ENCODE measurements around the gene WDR6.
"Not testable (repeated sequence)": the region's sequence is repeated elsewhere in the genome, so short reads cannot be mapped to it uniquely, and the experiment has no call there.

The WDR6 gene

DNA sequence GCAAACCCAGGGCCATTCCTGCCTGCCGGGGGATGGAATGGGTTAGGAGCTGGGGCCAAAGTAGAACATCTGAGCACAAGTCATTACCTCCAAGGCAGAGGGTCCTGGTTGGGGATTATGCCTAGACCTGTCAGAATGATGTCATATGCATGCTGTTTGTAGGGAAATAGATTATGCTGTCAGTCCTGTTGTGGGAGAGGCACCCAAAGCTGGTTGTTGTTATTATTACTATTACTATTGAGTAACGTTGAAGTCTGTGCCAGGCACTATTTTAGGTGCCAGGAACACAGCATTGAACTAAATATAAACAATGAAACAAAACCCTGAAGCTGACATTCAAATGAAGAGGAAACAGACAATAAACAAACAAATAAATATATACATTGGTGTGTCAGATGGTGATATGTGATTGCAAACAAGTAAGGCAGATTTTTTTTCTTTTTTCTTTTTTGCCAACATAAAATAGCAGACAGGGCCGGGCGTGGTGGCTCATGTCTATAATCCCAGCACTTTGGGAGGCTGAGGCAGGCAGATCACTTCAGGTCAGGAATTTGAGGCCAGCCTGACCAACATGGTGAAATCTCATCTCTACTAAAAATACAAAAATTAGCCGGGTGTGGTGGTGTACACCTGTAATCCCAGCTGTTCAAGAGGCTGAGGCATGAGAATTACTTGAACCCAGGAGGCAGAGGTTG, 15.2 kb upstream of the WDR6 start:
- DNase-seq = no peak

DNA sequence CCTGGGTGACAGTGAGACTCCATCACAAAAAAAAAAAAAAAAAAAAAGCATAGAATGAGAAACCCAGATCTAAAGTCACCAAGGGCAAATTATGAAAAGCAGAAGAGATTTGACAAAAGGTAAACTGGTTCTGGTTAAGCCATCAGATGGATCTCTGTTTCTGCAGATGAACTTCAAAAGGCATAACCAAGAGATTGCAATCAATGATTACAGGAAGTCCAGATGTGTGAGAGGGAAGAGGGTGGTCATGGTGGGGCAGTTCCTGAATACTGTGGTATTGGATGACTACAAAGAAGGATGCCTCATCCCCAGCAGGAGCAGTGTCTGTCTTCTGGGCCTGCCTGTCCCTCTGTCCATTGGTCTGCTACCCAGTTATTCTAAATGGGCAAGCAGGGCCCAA, 13.4 kb upstream of the WDR6 start:
- no peak for DNase-seq

GRCh38 chr3:48996640-48997039, 10.6 kb upstream of the WDR6 start:
- no peak for DNase-seq

DNA sequence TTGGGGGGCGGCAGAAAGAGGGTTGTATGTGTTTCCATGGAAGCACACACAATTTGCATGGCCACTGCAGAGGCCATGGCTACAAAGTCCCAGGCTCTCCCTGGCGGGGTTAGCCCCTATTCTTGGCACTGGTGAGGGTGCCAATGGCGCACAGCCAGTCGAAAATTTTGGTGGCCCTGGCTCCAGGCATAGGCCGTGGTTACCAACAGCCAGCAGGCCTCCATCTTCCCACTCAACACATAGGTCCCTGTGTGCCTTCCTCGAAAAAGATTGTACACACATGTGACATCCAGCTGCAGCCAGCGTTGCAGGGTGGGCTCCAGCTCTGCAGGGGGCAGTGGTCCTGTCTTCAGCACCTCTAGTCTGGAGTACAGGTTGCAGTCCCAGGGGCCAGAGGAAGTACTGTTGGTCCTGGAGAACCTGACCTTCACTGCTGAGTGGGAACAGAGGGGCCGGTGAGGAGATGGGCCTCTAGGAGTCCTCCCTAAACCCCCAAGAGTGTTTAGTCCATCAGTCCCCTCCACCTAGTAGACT, 10.0 kb upstream of the WDR6 start:
- no peak for DNase-seq

GRCh38 chr3:48997714-48998637, 9.2 kb upstream of the WDR6 start:
- no peak for DNase-seq

DNA sequence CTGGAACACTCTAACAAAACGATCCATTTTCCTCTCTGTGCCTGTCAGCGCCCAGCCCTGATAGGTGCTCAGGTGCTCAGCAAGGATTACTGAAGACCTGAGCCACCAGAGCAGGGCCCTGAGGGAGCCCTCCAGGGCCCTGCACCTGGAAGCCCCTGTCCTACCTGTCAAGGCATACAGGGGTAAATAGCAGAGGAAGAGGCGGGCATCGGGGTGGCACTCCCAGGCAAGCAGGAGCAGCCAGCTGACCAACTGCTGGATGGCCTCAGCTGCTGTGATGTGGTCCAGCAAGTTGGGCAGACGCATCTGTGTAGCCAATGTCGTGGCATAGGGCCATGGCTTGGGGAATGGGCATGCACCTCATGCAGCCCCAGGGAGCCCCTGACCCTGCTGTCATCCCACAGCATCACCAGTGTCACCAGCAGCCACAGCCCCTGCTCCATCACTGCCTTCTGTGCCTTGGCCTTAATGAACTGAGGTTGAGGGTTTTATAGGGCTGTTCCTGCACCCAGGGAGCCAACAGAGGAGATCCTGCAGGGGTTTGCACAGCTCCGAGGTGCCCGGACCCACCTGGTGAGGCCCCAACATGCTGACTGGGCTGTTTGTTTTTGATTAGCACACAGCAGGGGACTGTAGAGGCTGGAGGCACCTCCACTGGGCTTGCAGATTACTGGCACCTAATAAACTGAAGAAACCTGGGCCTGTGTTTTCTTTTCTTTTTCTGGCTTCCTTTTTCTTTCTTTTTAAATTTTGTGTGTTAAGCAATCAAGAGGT, 7.9 kb upstream of the WDR6 start:
- no peak for DNase-seq

GRCh38 chr3:49001155-49001554, 6.0 kb upstream of the WDR6 start:
- DNase-seq = no peak

DNA sequence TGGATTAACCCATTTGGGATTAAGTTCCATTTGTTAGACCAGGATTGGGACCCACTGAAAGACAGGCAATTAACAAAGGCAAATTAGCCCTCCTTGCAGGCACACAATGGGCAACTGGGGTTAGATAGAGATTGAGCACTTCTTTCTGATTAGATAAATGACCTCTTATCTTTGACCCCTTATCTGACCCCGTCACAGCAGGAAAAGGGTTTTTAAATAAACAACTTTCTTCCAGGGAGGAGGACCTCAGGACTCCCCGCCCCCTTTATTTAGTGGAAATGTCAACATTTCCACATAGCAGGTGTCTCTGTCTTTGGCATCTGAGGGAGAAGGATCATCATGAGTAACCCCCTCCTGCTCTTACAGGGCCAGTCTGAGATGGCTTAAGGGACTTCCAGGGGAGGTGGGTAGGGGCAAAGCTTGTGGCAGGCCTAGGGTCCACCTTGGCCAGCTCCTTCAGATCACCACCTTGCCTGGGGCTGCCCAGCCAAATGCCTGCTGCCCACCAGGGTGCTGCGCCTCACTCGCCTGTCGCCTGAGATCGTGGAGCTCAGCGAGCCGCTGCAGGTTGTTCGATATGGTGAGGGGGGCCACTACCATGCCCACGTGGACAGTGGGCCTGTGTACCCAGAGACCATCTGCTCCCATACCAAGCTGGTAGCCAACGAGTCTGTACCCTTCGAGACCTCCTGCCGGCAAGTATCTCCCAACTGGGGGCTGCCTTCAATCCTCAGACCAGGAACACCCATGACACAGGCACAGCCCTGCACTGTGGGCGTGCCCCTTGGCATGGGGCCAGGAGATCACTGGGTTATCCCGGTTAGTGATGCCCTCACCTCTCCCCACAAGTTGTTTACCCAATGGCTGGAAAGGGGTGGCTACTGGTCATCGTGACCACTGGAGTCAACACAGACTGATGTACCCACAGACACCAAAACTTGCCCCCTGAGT, 2.6 kb upstream of the WDR6 start:
- no peak for DNase-seq

DNA sequence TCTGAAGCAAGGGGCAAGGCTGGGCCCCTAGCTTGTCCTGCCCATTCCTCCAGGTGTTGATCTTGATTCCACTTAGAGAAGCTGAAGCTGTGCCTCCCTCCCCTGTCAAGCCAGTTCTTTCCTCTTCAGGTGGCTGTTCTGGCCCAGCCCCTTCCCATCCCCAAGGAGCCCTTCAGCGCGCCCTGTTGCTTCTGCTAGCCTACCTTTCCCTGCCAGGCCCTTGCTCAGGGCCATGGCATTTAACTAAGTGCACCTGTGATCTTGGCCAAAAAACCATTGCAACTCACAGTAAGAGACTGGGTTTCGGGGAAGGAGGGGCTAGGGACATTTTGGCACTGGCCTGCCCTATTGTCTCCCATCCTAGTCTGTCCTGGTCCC, 1.9 kb upstream of the WDR6 start:
- DNase-seq = no peak

DNA sequence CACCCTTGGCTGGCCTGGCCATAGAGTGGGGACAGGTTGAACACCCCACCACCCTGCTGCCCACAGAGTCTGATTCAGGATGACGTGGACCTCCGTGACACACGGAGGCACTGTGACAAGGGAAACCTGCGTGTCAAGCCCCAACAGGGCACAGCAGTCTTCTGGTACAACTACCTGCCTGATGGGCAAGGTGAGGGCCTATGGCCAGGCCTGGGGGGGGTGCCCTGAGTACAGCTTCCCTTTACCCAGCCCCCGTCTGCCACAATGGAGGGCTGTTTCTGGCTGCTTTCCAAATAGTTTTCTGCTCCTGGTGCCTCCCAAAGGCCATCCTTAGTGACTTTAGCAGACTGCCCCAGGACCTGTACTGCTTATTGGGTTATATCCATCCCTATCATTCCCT, 1.2 kb upstream of the WDR6 start:
- DNase-seq = no peak

GRCh38 chr3:49006408-49007067, 653 bp upstream of the WDR6 start:
- no peak for DNase-seq

GRCh38 chr3:49007771-49008528, 759 bp downstream of the WDR6 start:
- DNase-seq = peak; percentile 69 to 79 (median 76)

DNA sequence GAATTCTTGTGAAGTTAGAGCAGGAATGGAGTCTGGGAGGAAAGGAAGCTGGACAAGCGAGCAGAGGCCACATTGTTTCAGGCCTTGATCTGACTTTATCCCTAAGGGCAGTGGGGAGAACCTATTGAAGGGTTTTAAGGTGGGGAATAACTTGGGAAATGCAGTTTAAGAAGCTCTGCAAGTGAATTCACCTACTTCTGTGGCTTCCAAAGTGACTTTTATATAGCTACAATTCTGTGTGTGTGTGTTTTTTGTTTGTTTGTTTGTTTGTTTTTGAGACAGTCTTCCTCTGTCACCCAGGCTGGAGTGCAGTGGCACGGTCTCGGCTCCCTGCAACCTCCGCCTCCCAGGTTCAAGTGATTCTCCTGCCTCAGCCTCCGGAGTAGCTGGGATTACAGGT, 1.4 kb downstream of the WDR6 start:
- not testable (repeated sequence) for DNase-seq

GRCh38 chr3:49009396-49009795, 2.2 kb downstream of the WDR6 start:
- no peak for DNase-seq

DNA sequence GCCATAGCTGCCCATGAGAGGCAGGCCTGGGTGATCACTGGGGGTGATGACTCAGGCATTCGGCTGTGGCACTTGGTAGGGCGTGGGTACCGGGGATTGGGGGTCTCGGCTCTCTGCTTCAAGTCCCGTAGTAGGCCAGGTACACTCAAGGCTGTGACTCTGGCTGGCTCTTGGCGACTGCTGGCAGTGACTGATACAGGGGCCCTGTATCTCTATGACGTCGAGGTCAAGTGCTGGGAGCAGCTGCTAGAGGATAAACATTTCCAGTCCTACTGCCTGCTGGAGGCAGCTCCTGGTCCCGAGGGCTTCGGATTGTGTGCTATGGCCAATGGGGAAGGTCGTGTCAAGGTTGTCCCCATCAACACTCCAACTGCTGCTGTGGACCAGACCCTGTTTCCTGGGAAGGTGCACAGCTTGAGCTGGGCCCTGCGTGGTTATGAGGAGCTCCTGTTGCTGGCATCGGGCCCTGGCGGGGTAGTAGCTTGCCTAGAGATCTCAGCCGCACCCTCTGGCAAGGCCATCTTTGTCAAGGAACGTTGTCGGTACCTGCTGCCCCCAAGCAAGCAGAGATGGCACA, 5.3 kb downstream of the WDR6 start:
- no peak for DNase-seq

DNA sequence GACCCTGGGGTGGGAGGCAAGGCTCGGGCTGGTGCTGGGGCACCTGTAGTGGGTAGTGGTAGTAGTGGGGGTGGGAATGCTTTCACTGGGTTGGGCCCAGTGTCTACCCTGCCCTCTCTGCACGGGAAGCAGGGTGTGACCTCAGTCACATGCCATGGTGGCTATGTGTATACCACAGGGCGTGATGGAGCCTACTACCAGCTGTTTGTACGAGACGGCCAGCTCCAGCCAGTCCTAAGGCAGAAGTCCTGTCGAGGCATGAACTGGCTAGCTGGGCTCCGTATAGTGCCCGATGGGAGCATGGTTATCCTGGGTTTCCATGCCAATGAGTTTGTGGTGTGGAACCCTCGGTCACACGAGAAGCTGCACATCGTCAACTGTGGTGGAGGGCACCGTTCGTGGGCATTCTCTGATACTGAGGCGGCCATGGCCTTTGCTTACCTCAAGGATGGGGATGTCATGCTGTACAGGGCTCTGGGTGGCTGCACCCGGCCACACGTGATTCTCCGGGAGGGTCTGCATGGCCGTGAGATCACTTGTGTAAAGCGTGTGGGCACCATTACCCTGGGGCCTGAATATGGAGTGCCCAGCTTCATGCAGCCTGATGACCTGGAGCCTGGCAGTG, 6.0 kb downstream of the WDR6 start:
- DNase-seq = no peak

DNA sequence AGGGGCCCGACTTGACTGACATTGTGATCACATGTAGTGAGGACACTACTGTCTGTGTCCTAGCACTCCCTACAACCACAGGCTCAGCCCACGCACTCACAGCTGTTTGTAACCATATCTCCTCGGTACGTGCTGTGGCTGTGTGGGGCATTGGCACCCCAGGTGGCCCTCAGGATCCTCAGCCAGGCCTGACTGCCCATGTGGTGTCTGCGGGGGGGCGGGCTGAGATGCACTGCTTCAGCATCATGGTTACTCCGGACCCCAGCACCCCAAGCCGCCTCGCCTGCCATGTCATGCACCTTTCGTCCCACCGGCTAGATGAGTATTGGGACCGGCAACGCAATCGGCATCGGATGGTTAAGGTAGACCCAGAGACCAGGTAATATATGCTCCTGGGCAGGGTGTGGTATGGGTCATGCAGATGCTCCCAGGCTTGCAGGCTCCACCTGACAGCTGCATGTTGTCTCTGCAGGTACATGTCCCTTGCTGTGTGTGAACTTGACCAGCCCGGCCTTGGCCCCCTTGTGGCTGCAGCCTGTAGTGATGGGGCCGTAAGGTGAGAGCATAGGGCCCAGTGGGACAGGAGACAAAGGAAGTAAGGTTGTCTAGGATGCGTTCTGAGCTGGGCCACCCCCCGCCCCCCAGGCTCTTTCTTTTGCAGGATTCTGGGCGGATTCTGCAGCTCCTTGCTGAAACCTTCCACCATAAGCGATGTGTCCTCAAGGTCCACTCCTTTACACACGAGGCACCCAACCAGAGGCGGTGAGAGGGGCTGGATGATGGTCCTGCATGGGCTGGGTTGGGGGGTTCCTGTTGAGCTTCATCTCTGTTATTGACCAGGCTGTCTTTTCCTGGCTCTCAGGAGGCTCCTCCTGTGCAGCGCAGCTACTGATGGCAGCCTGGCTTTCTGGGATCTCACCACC, 6.8 kb downstream of the WDR6 start:
- DNase-seq = peak in 3 of 4 experiments; percentile 21 to 37 (median 36)

- no peak for DNase-seq
Measured at GRCh38 chr3:49015072-49015471, 7.9 kb downstream of the WDR6 start.

GRCh38 chr3:49015765-49016164, 8.6 kb downstream of the WDR6 start:
- no peak for DNase-seq

Measured in activated CD4-positive, CD25-positive, alpha-beta regulatory T cell (primary cell).